ENCODE results near the gene SMARCA2.

SMARCA2 gene

GRCh38 chr9:2106666-2107065 lies 91.5 kb downstream of the SMARCA2 start:
- DNase-seq: no peak

- no peak for DNase-seq
These were observed 92.8 kb downstream of the SMARCA2 start for GRCh38 chr9:2107906-2108451.

DNA sequence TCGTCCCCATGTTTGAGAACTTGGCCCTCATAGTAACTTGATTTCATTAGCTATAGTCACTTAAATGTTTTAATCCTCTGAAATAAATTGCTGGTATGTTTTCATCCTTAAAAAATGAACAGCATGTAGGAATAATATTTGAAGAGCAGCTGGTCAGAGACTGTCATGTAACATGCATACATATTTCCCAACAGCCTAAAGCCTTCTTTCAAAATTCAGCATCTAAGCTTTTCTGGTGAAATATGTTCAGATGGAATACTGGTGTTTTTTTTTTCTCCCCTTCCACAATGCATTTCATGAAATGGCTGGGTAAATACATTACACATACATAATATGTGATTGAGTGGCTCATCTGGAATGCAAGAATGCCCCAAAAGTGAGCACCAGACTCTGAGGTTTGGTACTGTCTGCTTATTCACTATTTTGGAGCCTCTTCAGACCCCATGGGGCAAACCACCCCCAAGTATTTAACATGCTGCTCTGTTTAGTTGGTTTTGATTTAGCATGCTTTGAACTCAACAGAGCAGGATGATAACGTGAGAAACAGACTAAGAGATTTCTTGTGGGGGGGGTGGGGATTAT lies 94.0 kb downstream of the SMARCA2 start:
- no peak for DNase-seq

DNA sequence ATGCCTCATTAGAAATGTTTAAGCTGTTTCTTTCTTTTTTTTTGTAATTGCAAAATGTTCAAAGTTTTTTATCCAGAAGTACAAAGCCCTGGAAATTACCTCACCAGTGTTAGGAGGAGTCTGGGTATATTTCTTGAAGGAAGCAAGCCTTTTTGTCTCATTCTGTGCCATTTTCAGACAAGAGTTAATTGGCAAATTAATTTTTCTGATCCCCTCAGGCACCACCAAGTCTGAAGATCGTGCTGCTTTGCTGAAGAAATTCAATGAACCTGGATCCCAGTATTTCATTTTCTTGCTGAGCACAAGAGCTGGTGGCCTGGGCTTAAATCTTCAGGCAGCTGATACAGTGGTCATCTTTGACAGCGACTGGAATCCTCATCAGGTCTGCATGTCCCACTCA lies 94.9 kb downstream of the SMARCA2 start:
- no peak for DNase-seq

DNA sequence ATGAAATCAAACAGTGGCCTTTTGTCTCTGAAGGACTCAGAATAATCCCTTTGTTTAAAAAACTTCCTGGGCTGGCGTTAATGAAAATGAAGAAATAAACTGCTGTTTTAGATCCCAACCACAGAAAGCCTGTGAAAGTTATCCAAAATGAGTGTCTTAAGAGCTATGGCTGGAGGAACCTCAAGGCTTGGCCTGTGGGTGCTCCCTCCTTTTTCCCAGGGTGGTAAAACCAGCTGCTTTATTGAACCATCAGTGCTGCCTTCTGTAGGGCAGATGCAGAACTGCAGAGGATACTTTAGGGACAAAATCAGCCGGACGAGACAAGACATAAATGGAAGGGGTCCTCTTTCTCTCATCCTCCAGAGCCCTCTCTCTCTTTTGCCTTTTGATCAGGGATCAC lies 100.9 kb downstream of the SMARCA2 start:
- DNase-seq: no peak

GRCh38 chr9:2117527-2117926 lies 102.4 kb downstream of the SMARCA2 start:
- no peak for DNase-seq

GRCh38 chr9:2119566-2119965 lies 104.4 kb downstream of the SMARCA2 start:
- DNase-seq: no peak

- no peak for DNase-seq
These were observed 106.0 kb downstream of the SMARCA2 start for GRCh38 chr9:2120926-2121689.

- no peak for DNase-seq
These were observed 107.2 kb downstream of the SMARCA2 start for GRCh38 chr9:2122299-2122698.

- DNase-seq: no peak
These were observed 110.8 kb downstream of the SMARCA2 start for GRCh38 chr9:2125906-2126305.

DNA sequence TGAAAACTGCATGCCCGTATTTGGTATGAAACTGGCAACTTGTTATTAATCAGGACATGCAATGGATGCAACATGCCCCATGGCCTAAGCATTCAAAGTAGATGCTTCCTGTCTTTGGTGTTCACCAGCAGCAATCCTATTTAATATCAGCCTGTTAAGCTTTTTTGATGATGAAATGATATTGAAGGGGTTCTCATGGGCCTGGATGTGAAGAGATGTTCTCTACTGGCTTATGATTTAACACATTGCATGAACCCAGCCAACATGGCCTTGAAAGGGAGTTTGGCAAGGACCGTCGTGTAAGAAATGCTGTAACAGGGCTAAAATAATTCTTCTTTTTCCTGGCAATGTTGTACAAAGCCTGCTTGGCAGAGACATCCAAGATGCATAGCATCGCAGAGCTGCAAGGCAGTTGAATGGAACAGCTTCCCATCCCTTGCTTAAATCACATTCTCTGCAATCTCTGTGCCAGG lies 111.2 kb downstream of the SMARCA2 start:
- no peak for DNase-seq

- DNase-seq: no peak
These were observed 112.3 kb downstream of the SMARCA2 start for GRCh38 chr9:2127486-2127885.

GRCh38 chr9:2128141-2128540 lies 113.0 kb downstream of the SMARCA2 start:
- no peak for DNase-seq

DNA sequence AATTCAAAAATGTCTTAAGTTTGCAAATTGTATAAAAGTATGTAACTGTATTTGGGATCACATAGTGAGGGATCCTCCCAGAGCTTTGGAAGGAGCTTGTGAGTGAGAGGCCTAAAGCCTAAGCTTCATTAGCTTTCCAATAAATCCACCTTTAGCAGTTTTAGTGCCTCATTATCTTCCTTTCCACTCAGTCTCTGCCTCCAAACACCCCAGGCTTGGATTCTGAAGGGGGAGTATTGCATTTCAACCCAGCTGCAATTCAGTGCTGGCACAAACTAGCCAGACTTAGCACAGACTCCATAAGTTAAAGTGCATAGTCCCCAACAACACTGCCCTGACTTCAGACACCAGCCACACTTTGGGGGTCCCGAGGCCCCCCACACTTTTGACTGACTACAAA lies 113.5 kb downstream of the SMARCA2 start:
- no peak for DNase-seq

DNA sequence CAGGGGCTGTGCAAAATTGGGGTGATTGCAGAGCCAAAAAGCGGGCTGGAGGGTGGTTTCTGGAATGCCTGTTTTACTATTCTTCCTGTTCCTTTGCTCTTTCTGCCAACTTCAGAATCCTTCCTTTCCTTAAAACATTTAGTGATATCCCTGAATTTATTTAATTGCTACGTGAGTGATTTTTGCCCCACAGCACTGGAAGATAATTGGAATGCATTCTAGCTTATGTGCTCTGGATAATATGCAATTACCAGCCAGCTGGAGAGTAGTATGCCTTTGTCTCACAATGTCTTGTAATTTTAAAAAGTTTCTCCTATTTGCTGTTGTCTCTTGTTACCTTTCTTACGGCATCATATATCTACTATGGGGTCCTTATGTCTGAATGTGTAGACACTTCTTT lies 115.8 kb downstream of the SMARCA2 start:
- DNase-seq: no peak

DNA sequence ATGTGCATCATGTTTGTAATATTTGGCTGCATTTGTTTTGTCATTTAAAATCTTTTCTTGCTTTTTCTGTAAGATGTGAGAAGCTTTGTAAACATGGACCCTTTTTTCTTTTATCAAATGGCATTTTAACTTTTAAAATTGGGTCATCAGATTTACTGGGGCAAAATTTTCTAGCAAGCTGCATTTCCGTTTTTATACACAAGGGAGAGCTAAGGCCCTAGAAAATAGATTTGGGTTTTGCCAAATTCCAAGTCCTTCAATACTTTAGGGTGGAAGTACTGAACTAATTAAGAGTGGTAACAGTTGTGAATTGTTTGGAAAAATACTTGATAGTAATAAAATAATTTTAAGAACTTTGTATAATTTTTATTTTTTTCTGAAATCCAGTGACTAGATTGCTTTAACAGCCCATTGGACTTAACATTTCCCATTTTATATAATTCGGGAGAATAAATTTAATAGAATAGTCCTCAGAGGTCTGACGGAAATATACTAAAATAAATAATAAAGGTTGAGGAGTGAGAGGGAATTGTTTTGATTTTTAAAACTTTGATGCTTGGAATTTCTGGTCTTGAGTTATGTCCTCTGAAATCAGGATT lies 117.4 kb downstream of the SMARCA2 start:
- DNase-seq: peak; percentile 42

DNA sequence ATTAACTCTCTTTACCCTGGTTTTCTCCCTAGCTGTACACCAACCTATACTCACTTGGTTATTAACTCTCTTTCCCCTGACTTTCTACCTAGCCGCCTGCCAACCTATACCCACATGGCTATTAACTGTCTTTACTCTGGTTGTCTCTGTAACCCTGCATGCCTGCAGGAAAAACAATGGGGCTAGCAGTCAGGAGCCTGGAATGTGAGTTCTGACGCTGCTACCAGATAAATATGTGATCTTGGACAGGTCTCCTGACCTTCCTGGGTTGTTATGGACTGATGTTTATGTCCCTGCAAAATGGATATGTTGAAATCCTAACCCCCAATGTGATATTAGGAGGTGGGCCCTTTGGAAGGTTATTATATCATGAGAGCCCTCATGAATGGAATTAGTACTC lies 119.2 kb downstream of the SMARCA2 start:
- no peak for DNase-seq

- DNase-seq: no peak
These were observed 123.5 kb downstream of the SMARCA2 start for GRCh38 chr9:2138646-2139045.

DNA sequence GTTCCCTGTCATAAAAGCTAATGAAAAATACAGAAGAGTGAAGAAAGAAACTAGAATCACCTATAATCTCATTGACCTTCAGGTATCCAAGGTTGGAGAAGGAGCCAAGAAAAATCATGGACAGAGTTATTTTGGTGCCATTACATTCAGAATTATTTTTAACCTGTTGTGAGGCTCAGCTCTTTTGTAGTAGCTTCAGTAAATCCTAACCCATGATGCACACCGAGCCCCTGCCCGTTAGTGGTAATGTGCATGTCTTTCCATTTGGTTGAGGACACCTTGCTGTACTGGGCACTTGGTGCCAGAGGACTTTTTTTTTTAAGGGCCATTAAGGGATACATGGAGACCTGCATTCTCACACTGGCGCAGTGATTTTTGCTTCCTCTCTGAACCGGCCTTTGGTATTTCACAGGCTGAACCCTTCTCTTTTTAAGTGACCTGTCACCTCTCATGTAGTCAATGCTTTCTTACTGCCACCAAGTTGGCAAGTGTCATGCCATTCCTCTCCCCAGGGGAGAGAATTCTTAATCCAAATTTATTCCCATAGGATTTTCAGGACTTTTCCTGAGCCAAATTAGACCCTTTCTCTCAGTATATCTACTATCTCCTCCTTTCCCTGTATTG lies 125.6 kb downstream of the SMARCA2 start:
- no peak for DNase-seq

DNA sequence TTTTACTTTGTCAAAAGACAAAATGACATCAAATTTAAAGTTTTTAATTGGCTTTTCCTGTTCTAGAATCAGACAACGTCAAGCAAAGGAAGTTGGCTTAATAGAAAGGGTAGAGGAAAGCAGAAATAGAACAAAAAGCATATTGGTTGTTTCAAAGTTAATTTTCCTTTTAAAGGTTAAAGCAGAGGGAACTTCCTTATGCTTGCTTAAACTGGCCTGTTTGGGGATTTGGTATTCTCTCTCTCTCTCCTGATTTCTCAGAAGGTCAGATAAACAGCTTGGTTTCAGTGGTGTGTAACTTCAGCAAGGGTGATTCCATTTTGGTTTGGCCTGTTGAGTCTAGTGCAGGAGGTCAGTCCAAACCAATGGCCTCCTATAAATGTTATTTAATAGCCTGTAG lies 127.1 kb downstream of the SMARCA2 start:
- no peak for DNase-seq

DNA sequence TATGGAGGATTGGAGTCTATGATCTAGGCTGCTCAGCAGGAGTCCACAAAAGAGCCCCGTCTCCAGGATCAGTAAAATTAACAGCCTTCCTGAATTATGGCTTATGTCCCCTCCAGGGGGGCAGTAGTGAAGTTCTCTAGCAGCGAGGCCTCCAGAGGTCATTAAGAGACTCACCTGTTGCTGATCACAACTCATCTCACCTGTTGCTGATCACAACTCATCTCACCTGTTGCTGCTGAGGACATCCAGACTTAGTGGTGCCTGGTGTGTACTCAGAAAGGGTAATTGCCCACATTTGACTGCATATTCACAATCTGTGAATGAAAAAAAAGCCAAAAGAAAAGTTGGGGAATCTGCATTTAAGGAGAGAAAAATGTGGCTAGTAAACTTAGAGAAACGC lies 129.5 kb downstream of the SMARCA2 start:
- no peak for DNase-seq

- no peak for DNase-seq
These were observed 130.6 kb downstream of the SMARCA2 start for GRCh38 chr9:2145746-2146145.

- peak; percentile 2 for DNase-seq
These were observed 131.6 kb downstream of the SMARCA2 start for GRCh38 chr9:2146700-2147099.

DNA sequence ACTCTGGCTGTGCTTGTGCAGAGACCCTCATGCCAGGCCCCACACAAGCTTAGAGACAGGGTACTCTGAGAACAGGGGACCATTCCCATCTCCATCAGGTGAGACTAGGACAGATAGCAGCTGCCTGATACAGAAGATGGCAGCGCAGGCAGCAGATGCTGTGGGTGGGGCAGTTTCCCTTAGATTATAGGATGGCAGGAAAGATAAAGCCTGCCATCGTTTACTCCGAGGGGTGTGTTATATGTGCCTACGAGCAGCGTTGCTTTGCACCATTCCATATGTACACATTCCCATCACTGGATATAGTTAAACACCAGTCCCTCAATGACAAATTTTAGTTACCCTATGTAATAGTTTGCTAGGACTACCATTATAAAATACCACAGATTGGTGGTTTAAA lies 135.2 kb downstream of the SMARCA2 start:
- DNase-seq: no peak
